Activated naive CD8-positive, alpha-beta T cell (primary cell): ENCODE data around the gene ZCWPW1.
A peak's percentile ranks its signal among the peaks of the same experiment; 100 is the strongest.
"Not testable (repeated sequence)": the region's sequence is repeated elsewhere in the genome, so short reads cannot be mapped to it uniquely, and the experiment has no call there.

ENCODE experiments used
- H3K27ac Mint-ChIP-seq: one replicate; pipeline ENCODE4 v1.8.0; 2021; ENCODE audit warnings: mixed read lengths
- H3K27me3 Mint-ChIP-seq: one replicate; pipeline ENCODE4 v1.8.0; 2021; ENCODE audit warnings: mixed read lengths
- H3K36me3 Mint-ChIP-seq: one replicate; pipeline ENCODE4 v1.8.0; 2021; ENCODE audit warnings: mixed read lengths
- H3K4me1 Mint-ChIP-seq: one replicate; pipeline ENCODE4 v1.8.0; 2021; ENCODE audit warnings: low read depth, mixed read lengths
- H3K4me3 Mint-ChIP-seq: one replicate; pipeline ENCODE4 v1.8.0; 2021; ENCODE audit warnings: mild to moderate bottlenecking, mixed read lengths
- H3K9me3 Mint-ChIP-seq: one replicate; pipeline ENCODE4 v1.8.0; 2021; ENCODE audit warnings: low read depth, mixed read lengths

ZCWPW1 gene

DNA sequence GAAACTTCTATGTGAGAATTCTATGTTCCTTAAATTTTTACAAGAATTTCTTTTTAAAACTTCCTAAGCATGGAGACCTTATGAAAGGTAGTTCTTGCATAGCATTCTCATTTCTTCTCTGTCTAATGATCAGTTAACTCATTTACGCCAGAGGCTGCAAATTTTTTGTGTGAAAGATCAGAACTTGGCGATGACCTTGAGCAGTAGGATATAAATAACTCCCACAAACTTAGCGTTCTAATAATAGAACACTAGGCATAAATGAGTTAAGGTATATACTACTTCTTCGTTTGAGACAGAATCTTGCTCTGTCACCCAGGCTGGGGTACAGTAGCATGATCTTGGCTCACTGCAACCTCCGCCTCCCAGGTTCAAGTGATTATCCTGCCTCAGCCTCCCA is 41.6 kb downstream of the ZCWPW1 start:
- H3K27ac Mint-ChIP-seq, result no peak overlapping the region
- H3K36me3 Mint-ChIP-seq, result no peaks in the 10 kb centered on the region
- peaks cover 8% of the 10 kb centered on the region for H3K4me1 Mint-ChIP-seq
- H3K4me3 Mint-ChIP-seq, result no peak overlapping the region
- no peaks in the 10 kb centered on the region for H3K27me3 Mint-ChIP-seq
- H3K9me3 Mint-ChIP-seq, result no peaks in the 10 kb centered on the region

DNA sequence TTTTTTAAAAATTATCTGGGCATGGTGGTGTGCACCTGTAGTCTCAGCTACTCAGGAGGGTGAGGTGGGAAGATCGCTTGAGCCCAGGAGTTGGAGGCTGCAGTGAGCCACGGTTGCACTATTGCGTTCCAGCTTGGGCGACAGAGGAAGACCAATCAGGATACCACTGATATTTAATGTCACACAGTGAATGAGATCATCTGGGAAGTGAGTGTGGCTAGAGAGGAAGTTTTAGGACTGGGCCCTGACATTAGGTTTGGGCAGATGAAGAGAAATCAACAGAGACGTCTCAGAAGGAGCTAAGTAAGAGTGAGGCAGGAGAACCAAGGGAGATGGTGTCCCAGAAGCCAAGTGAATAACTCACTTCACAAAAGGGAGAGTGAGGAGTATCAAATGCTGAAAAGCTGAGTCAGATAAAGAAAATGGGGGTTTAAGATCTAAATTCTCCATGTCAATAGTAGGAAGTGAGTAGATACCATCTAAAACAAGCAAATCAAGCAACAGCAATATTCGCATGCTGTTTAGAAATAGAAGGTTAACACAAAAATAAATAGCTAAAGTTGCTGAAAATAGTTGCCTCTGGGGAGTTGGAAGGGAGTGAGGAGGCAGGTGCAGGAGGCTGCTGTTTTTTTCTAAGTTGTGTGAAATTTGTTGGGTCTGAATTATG is 43.7 kb downstream of the ZCWPW1 start:
- no peaks in the 10 kb centered on the region for H3K36me3 Mint-ChIP-seq
- no peak overlapping the region for H3K27ac Mint-ChIP-seq
- H3K4me3 Mint-ChIP-seq, result no peak overlapping the region
- H3K27me3 Mint-ChIP-seq, result no peaks in the 10 kb centered on the region
- H3K9me3 Mint-ChIP-seq, result no peaks in the 10 kb centered on the region
- H3K4me1 Mint-ChIP-seq, result peaks cover 8% of the 10 kb centered on the region

DNA sequence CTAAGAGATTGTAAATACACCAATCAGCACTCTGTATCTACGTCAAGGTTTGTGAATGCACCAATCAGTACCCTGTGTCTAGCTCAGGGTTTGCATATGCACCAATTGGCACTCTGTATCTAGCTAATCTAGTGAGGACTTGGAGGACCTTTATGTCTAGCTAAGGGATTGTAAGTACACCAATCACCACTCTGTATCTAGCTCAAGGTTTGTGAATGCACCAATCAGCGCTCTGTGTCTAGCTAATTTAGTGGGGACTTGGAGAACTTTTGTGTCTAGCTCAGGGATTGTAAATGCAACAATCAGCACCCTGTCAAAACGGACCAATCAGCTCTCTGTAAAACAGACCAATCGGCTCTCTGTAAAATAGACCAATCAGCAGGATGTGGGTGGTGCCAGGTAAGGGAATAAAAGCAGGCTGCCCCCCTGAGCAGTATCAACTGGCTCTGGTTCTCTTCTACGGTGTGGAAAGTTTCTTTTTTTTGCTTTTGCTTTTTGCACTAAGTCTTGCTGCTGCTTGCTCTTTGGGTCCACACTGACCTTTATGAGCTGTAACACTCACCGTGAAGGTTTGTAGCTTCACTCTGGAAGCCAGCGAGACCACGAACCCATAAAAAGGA is 46.2 kb downstream of the ZCWPW1 start:
- H3K4me3 Mint-ChIP-seq, H3K36me3 Mint-ChIP-seq, H3K27ac Mint-ChIP-seq: not testable (repeated sequence)

DNA sequence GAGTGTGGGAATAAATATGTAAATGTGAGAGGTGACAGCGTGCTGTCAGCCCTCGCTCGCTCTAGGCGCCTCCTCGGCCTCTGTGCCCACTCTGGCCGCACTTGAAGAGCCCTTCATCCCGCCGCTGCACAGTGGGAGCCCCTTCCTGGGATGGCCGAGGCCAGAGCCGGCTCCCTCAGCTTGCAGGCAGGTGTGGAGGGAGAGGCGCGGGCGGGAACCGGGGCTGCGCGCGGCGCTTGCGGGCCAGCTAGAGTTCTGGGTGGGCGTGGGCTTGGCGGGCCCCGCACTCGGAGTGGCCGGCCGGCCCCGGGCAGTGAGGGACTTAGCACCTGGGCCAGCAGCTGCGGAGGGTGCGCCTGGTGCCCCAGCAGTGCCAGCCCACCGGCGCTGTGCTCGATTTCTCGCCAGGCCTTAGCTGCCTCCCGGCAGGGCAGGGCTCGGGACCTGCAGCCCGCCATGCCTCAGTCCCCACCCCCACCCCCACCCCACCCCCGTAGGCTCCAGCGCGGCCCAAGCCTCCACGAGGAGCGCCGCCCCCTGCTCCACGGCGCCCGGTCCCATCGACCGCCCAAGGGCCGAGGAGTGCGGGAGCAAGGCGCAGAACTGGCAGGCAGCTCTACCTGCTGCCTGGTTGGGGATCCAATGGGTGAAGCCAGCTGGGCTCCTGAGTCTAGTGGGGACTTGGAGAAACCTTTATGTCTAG is 46.8 kb downstream of the ZCWPW1 start:
- H3K4me1 Mint-ChIP-seq, H3K4me3 Mint-ChIP-seq, H3K27me3 Mint-ChIP-seq, H3K9me3 Mint-ChIP-seq, H3K36me3 Mint-ChIP-seq, H3K27ac Mint-ChIP-seq: not testable (repeated sequence)

More for the DNA sequence above, 46.2 kb downstream of the ZCWPW1 start:
- not testable (repeated sequence) for H3K9me3 Mint-ChIP-seq, H3K4me1 Mint-ChIP-seq, H3K27me3 Mint-ChIP-seq

- no peak overlapping the region for H3K27ac Mint-ChIP-seq
- no peak overlapping the region for H3K4me3 Mint-ChIP-seq
- no peaks in the 10 kb centered on the region for H3K9me3 Mint-ChIP-seq
- H3K36me3 Mint-ChIP-seq, result no peaks in the 10 kb centered on the region
- peaks cover 10% of the 10 kb centered on the region for H3K4me1 Mint-ChIP-seq
- H3K27me3 Mint-ChIP-seq, result no peaks in the 10 kb centered on the region
Observed at GRCh38 chr7:100380196-100380595, 48.3 kb downstream of the ZCWPW1 start.

DNA sequence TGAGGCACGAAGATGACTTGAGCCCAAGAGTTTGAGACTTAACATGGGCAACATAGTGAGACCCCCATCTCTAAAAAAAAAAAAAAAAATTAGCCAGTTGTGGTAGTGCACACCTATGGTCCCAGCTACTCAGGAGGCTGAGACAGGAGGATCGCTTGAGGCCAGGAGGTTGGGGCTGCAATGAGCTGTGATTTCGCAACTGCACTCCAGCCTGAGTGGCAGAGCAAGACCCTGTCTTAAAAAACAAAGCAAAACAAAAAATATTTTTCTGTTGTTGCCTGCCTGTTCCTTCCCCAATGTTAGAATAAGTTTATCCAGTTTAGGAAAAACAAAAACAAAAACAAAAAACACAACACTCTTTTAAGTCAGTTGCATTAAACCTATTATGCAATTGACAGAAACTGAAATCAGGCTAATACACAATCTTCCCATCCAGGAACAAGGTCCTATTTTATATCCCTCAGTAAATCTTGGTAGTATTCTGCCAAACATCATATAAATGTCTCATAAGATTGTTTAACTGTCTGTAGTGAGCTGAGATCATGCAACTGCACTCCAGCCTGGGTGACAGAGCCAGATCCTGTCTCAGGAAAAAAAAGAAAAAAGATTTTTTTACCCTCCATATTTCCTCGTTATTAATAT is 50.3 kb downstream of the ZCWPW1 start:
- no peaks in the 10 kb centered on the region for H3K9me3 Mint-ChIP-seq

GRCh38 chr7:100376066-100376465 is 52.4 kb downstream of the ZCWPW1 start:
- Mint-ChIP-seq H3K27ac (no peak overlapping the region), H3K4me1 (peaks cover 25% of the 10 kb centered on the region), H3K27me3 (no peaks in the 10 kb centered on the region), H3K4me3 (no peak overlapping the region), H3K9me3 (no peaks in the 10 kb centered on the region), H3K36me3 (no peaks in the 10 kb centered on the region)

More for the DNA sequence above, 50.3 kb downstream of the ZCWPW1 start:
- Mint-ChIP-seq H3K27me3 (no peaks in the 10 kb centered on the region), H3K36me3 (no peaks in the 10 kb centered on the region), H3K4me3 (no peak overlapping the region), H3K4me1 (peaks cover 18% of the 10 kb centered on the region), H3K27ac (no peak overlapping the region)

DNA sequence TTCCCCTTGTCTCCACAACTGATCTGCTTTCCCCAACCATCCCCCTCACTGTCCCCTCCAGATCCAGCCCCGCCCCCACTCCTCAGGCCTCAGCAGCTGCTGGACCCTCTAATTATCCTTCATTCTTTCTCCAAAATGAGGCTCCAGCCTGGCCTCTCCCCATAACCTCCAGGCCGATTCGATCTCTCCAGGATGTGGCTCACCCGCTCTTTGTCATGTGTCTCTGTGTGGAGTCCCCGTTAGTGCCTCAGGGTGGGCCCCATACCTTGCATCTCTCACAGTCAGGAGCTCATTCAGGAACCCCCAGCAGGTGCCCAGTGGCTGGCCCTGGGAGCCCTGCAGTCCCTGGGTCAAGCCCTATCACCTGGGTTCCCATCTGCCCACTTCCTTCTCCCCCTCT is 53.9 kb downstream of the ZCWPW1 start:
- Mint-ChIP-seq H3K9me3 (no peaks in the 10 kb centered on the region), H3K27ac (no peak overlapping the region), H3K4me1 (peaks cover 29% of the 10 kb centered on the region), H3K4me3 (no peak overlapping the region), H3K36me3 (no peaks in the 10 kb centered on the region), H3K27me3 (no peaks in the 10 kb centered on the region)

- Mint-ChIP-seq H3K27ac (peak overlapping the region; percentile 73), H3K4me1 (peaks cover 29% of the 10 kb centered on the region)
- not testable (repeated sequence) for H3K27me3 Mint-ChIP-seq, H3K9me3 Mint-ChIP-seq, H3K36me3 Mint-ChIP-seq, H3K4me3 Mint-ChIP-seq
Observed at GRCh38 chr7:100373870-100374598, 54.5 kb downstream of the ZCWPW1 start.

DNA sequence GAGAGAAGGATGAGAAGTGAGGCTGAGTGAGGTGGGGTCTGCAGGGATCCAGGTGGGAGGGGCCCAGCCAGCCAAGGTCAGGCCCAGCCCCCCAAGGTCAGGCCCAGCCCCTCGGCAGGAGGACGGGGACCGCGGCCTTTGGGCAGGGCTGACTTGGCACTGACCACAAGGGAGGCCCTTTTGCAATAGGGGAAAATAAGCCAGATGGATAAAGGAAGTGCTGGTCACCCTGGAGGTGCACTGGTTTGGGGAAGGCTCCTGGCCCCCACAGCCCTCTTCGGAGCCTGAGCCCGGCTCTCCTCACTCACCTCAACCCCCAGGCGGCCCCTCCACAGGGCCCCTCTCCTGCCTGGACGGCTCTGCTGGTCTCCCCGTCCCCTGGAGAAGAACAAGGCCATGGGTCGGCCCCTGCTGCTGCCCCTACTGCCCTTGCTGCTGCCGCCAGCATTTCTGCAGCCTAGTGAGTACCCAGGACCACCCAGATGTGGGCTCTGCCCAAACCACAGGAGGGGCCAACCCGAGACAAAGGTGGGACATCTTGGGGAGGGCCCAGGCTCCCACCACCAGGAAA is 55.2 kb downstream of the ZCWPW1 start, which contains the start of gene PILRA:
TSS of gene PILRA (plus strand) at position 227 of the 571 bp plus-strand sequence. CDS start at position 397, 170 bp downstream.
- H3K9me3 Mint-ChIP-seq, result no peaks in the 10 kb centered on the region
- H3K27me3 Mint-ChIP-seq, result no peaks in the 10 kb centered on the region
- peaks cover 31% of the 10 kb centered on the region for H3K4me1 Mint-ChIP-seq
- peak within 1 kb of the TSS; percentile 78 for H3K27ac Mint-ChIP-seq
- H3K4me3 Mint-ChIP-seq, result peak within 1 kb of the TSS; percentile 47
- H3K36me3 Mint-ChIP-seq, result no peaks in the 10 kb centered on the region

DNA sequence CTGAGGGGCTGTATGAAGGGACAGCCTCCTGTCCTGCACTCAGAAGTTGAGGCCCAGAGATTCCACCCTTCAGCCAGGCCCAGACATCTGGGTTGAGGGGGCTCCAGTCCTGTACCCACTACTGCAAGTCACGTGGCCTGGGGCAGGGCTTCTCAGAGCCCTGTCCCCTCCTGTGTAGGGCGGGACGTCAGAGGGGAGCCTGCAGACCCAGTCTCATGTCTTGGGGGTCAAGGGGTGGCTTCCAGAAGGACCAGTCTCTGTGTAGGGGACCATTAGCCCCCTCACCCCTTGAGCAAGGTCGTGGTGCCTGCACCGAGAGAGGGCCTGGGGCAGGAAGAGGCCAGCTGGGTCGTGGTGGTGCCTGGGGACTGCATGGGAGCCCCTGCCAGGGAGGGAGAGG is 55.8 kb downstream of the ZCWPW1 start:
- Mint-ChIP-seq H3K4me3 (peak overlapping the region; percentile 47), H3K4me1 (peaks cover 32% of the 10 kb centered on the region), H3K9me3 (no peaks in the 10 kb centered on the region), H3K27me3 (no peaks in the 10 kb centered on the region), H3K36me3 (no peaks in the 10 kb centered on the region), H3K27ac (peak overlapping the region; percentile 78)

GRCh38 chr7:100372256-100372655 is 56.2 kb downstream of the ZCWPW1 start:
- no peaks in the 10 kb centered on the region for H3K36me3 Mint-ChIP-seq
- peak overlapping the region; percentile 47 for H3K4me3 Mint-ChIP-seq
- H3K4me1 Mint-ChIP-seq, result peaks cover 36% of the 10 kb centered on the region
- H3K9me3 Mint-ChIP-seq, result no peaks in the 10 kb centered on the region
- H3K27ac Mint-ChIP-seq, result peak overlapping the region; percentile 78
- H3K27me3 Mint-ChIP-seq, result no peaks in the 10 kb centered on the region

- no peak overlapping the region for H3K4me3 Mint-ChIP-seq
- H3K9me3 Mint-ChIP-seq, result no peaks in the 10 kb centered on the region
- H3K27ac Mint-ChIP-seq, result peak overlapping the region; percentile 58
- H3K27me3 Mint-ChIP-seq, result no peaks in the 10 kb centered on the region
- H3K4me1 Mint-ChIP-seq, result peaks cover 42% of the 10 kb centered on the region
- H3K36me3 Mint-ChIP-seq, result no peaks in the 10 kb centered on the region
Observed at GRCh38 chr7:100371561-100372171, 56.8 kb downstream of the ZCWPW1 start.

DNA sequence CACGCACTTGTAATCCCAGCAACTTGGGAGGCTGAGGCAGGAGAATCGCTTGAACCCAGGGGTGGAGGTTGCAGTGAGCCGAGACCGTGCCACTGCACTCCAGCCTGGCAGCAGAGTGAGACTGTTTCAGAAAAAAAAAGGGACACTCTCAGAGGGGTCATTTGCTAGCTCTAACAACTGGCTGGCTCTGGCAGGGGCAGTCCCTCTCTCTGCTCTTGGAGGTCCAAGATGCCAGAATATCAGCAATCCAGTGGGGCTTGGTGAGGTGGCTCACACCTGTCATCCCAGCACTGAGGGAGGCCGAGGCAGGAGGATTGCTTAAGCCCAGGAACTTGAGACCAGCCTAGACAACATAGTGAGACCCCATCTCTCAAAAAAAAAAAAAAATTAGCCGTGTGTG is 57.8 kb downstream of the ZCWPW1 start:
- H3K36me3 Mint-ChIP-seq, result peaks cover 3% of the 10 kb centered on the region
- H3K4me3 Mint-ChIP-seq, result no peak overlapping the region
- no peaks in the 10 kb centered on the region for H3K9me3 Mint-ChIP-seq
- peaks cover 51% of the 10 kb centered on the region for H3K4me1 Mint-ChIP-seq
- no peaks in the 10 kb centered on the region for H3K27me3 Mint-ChIP-seq
- H3K27ac Mint-ChIP-seq, result peak overlapping the region; percentile 18
